HCT116 (cell line): ENCODE data around the gene MAGEH1. TPM values are rescaled to one million over a fixed set of nuclear protein-coding genes. Genes with fewer than 3 reads are reported as not detected.

ENCODE experiments used
- ATAC-seq: fragments of 200-7000 bp; cut with Tn5 transposase; 2 replicates; pipeline ENCODE4 v1.9.1; 2020; ENCODE audit warnings: mild to moderate bottlenecking, moderate library complexity
- BruUV-seq: library from RNA; stranded (reverse); fragments of 400-500 nt; replicated peaks from 2 replicates; lab custom pipeline; 2021; lab: Mats Ljungman, UMichigan
- CTCF ChIA-PET: fragments of 300-600 bp; sonication (Branson Sonifier 250); formaldehyde crosslinking; loops from one replicate; lab custom pipeline; 2021; ENCODE audit warnings: antibody characterized with exemption; lab: Charles Lee
- POLR2A ChIA-PET: fragments of 300-600, 350-600 bp; sonication (Branson Sonifier 250); formaldehyde crosslinking; loops from one replicate; lab custom pipeline; 2021; ENCODE audit warnings: antibody characterized with exemption; lab: Charles Lee
- RAD21 ChIA-PET, 2 experiments: fragments of 300-600 bp; sonication (Branson Sonifier 250); formaldehyde crosslinking; loops; one replicate each; lab custom pipeline; 2023; ENCODE audit warnings: low total read pairs in 2 of 2; ENCODE audit not compliant: uncharacterized antibody in 2 of 2, unreplicated experiment in 2 of 2, low non-redundant PET in 1 of 2; lab: Charles Lee
- DNase-seq: peaks from one replicate; pipeline ENCODE4 v3.0.0-alpha.2; 2010; ENCODE audit warnings: low read depth, low spot score
- H2AFZ ChIP-seq: fragments of 200-600 bp; shearing (Covaris generic), sonication (generic); 2 replicates; pipeline ENCODE4 v1.6.1; 2017; ENCODE audit warnings: low read depth, mixed run types, mixed read lengths, antibody characterized with exemption, low read length; ENCODE audit not compliant: poor library complexity, severe bottlenecking
- H3K27ac ChIP-seq: 2 replicates; pipeline ENCODE4 v1.5.1; 2012; ENCODE audit warnings: low read depth, low read length
- H3K27me3 ChIP-seq: fragments of 200-600 bp; sonication (generic); 2 replicates; pipeline ENCODE4 v1.6.1; 2016; ENCODE audit warnings: mixed run types, low read length, mixed read lengths; ENCODE audit not compliant: insufficient read depth
- H3K36me3 ChIP-seq, 2 experiments: fragments of 200-500 bp in 1 of 2; fragments of 200-600 bp in 1 of 2; sonication (Bioruptor generic) in 1 of 2; sonication (generic) in 1 of 2; 2 replicates each; pipeline versions ENCODE4 v1.5.1 to v1.6.1; 2014 to 2016; ENCODE audit warnings: low read length in 2 of 2, inconsistent platforms in 1 of 2, mixed read lengths in 1 of 2, mixed run types in 1 of 2; ENCODE audit not compliant: insufficient read depth in 2 of 2, control insufficient read depth in 1 of 2
- H3K4me1 ChIP-seq, 2 experiments: fragments of 200-600 bp in 1 of 2; sonication (generic) in 1 of 2; 2 replicates each; pipeline versions ENCODE4 v1.5.1 to v1.6.1; 2012 to 2017; ENCODE audit warnings: low read length in 2 of 2, inconsistent platforms in 1 of 2, mild to moderate bottlenecking in 1 of 2, mixed read lengths in 1 of 2, mixed run types in 1 of 2, moderate library complexity in 1 of 2; ENCODE audit not compliant: insufficient read depth in 2 of 2, control insufficient read depth in 1 of 2
- H3K4me2 ChIP-seq: fragments of 200-600 bp; sonication (generic); 2 replicates; pipeline ENCODE4 v1.6.1; 2017; ENCODE audit warnings: mixed run types, low read length, mixed read lengths
- H3K4me3 ChIP-seq, 2 experiments: fragments of 200-600 bp in 1 of 2; sonication (generic) in 1 of 2; replicated peaks in 1 of 2; 2 replicates each; pipeline ENCODE4 v1.5.1; 2011 to 2016; ENCODE audit warnings: low read length in 2 of 2, control low read depth in 1 of 2, low read depth in 1 of 2, mild to moderate bottlenecking in 1 of 2, mixed read lengths in 1 of 2, mixed run types in 1 of 2
- H3K79me2 ChIP-seq: fragments of 200-600 bp; sonication (generic); 2 replicates; pipeline ENCODE4 v1.6.1; 2017; ENCODE audit warnings: mild to moderate bottlenecking, mixed run types, low read length, moderate library complexity, mixed read lengths; ENCODE audit not compliant: insufficient read depth
- H3K9ac ChIP-seq: fragments of 200-600 bp; sonication (generic); 2 replicates; pipeline ENCODE4 v1.6.1; 2016; ENCODE audit warnings: low read length, mixed read lengths
- H3K9me2 ChIP-seq: fragments of 200-600 bp; sonication (generic), shearing (Covaris generic); 2 replicates; pipeline ENCODE4 v1.6.1; 2017; ENCODE audit warnings: mixed run types, mild to moderate bottlenecking, moderate library complexity; ENCODE audit not compliant: insufficient read depth
- H3K9me3 ChIP-seq, 2 experiments: fragments of 200-500 bp in 1 of 2; fragments of 200-600 bp in 1 of 2; sonication (Bioruptor generic) in 1 of 2; sonication (generic) in 1 of 2; 2 replicates each; pipeline ENCODE4 v1.6.1; 2014 to 2017; ENCODE audit warnings: low read length in 2 of 2, mixed read lengths in 2 of 2, inconsistent platforms in 1 of 2, low read depth in 1 of 2, mild to moderate bottlenecking in 1 of 2, mixed run types in 1 of 2, moderate library complexity in 1 of 2; ENCODE audit not compliant: control insufficient read depth in 1 of 2, insufficient read depth in 1 of 2
- H4K20me1 ChIP-seq: fragments of 200-600 bp; sonication (generic), shearing (Covaris generic); 2 replicates; pipeline ENCODE4 v1.6.1; 2017; ENCODE audit warnings: mixed run types, mild to moderate bottlenecking, moderate library complexity; ENCODE audit not compliant: insufficient read depth
- CBX3 ChIP-seq: IDR thresholded peaks from 2 replicates; pipeline ENCODE4 v1.6.1; 2012; ENCODE audit warnings: low read depth
- CTCF ChIP-seq, 3 experiments: fragments of 200-600 bp in 1 of 3; sonication (generic) in 1 of 3; IDR thresholded peaks in 2 of 3; conservative IDR thresholded peaks in 1 of 3; 2 replicates each; pipeline ENCODE4 v1.5.1; 2012 to 2017; ENCODE audit warnings: low read depth in 2 of 3, low read length in 2 of 3, antibody characterized with exemption in 1 of 3, borderline replicate concordance in 1 of 3, control low read depth in 1 of 3, mild to moderate bottlenecking in 1 of 3, mixed read lengths in 1 of 3, mixed run types in 1 of 3, moderate library complexity in 1 of 3; ENCODE audit not compliant: insufficient read depth in 1 of 3
- ELF1 ChIP-seq: IDR thresholded peaks from 2 replicates; pipeline ENCODE4 v1.6.1; 2012; ENCODE audit warnings: low read depth, borderline replicate concordance
- EZH2 ChIP-seq: fragments of 200-600 bp; sonication (generic); IDR thresholded peaks from 2 replicates; pipeline ENCODE4 v1.6.1; 2017; ENCODE audit warnings: antibody characterized with exemption, mixed run types
- EZH2phosphoT487 ChIP-seq: fragments of 200-600 bp; IDR thresholded peaks from 2 replicates; pipeline ENCODE4 v1.6.1; 2018; ENCODE audit warnings: antibody characterized with exemption, borderline replicate concordance
- FOSL1 ChIP-seq: IDR thresholded peaks from 2 replicates; pipeline ENCODE4 v1.6.1; 2012; ENCODE audit warnings: low read depth
- JUND ChIP-seq: IDR thresholded peaks from 2 replicates; pipeline ENCODE4 v1.6.1; 2012
- MAX ChIP-seq: IDR thresholded peaks from 2 replicates; pipeline ENCODE4 v1.6.1; 2012
- POLR2A ChIP-seq: IDR thresholded peaks from 2 replicates; pipeline ENCODE4 v1.7.0; 2011; ENCODE audit warnings: borderline replicate concordance; ENCODE audit not compliant: insufficient read depth, insufficient read length; ENCODE audit errors: extremely low read depth
- POLR2AphosphoS5 ChIP-seq: IDR thresholded peaks from 2 replicates; pipeline ENCODE4 v1.6.1; 2011; ENCODE audit warnings: mild to moderate bottlenecking, low read depth, low read length, moderate library complexity
- RAD21 ChIP-seq: IDR thresholded peaks from 2 replicates; pipeline ENCODE4 v1.6.1; 2012; ENCODE audit warnings: low read depth, mild to moderate bottlenecking
- REST ChIP-seq: IDR thresholded peaks from 2 replicates; pipeline ENCODE4 v1.6.1; 2012; ENCODE audit warnings: low read depth
- SIN3A ChIP-seq: IDR thresholded peaks from 2 replicates; pipeline ENCODE4 v1.6.1; 2012; ENCODE audit warnings: low read depth
- SP1 ChIP-seq: IDR thresholded peaks from 2 replicates; pipeline ENCODE4 v1.6.1; 2012; ENCODE audit warnings: low read depth
- SRF ChIP-seq: IDR thresholded peaks from 2 replicates; pipeline ENCODE4 v1.6.1; 2012; ENCODE audit warnings: low read depth
- YY1 ChIP-seq: IDR thresholded peaks from 2 replicates; pipeline ENCODE4 v1.6.1; 2011; ENCODE audit warnings: low read length, low read depth, moderate library complexity, mild to moderate bottlenecking; ENCODE audit not compliant: insufficient replicate concordance; ENCODE audit errors: extremely low read depth
- ZFX ChIP-seq: fragments of 450-650 bp; IDR thresholded peaks from 2 replicates; pipeline ENCODE4 v1.6.1; 2017
- ZNF274 ChIP-seq: fragments of 200-500 bp; sonication (Bioruptor generic); IDR thresholded peaks from 2 replicates; pipeline ENCODE4 v1.6.1; 2014; ENCODE audit warnings: mild to moderate bottlenecking, low read depth, low read length, inconsistent platforms
- intact Hi-C: fragments of 100-400 bp; cut with micrococcal nuclease; formaldehyde crosslinking; loops from 2 replicates; pipeline ENCODE4 v1.10.0; 2022
- total RNA-seq: library from RNA; stranded (reverse); gene quantifications from one replicate; pipeline ENCODE4 v1.2.1, GENCODE V29; 2021; ENCODE audit not compliant: unreplicated experiment
- TF ChIP-seq, protein P1 (sequence below): IDR thresholded peaks from 2 replicates; pipeline ENCODE4 v1.6.1; 2012

The MAGEH1 gene
- total RNA-seq, 1 experiment from 2014 or later: 0.20 TPM

DNA sequence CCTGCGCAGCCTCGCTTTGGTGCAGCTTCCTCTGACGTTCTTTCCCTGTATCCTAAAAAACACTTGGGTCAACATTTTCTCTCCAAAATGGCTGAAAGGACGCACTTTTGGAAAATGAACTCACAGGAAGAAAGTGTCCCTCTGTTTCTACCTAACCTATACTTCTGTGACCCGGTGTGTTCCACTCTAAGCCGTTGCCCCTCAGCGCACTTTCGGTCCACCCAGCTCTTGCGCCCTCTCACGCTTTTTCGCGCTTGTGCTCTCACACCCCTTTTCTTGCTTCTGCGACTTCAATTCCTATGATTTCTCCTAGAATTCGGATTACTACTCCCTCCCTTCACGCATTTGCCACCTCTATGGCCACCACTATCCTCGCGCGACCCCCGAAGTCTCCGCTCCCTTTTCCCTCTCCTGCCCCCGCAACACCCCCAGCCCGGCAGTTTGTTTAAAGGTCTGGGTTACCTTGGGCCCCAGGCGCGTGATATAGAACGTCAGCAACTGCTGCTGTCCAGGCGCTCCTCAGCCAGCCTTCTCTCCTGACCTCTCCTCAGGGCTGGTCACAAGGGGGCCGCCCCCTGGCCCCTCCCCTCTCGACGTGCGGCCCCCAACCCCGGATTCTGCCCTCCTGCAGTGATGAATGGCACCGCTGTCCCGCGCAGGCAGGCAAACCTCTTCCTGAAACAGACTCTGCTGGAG, 37.5 kb downstream of the MAGEH1 start, which contains the start of gene USP51:
TSS of gene USP51 (minus strand) at position 535 of the 696 bp plus-strand sequence. CDS start 909 bp downstream, outside the sequence.
- no peak for DNase-seq
- TF ChIP-seq ELF1: no peak
- no peak for TF ChIP-seq CTCF (IDR thresholded peaks at IDR 0.05 in 2 of 3, conservative IDR thresholded peaks at IDR 0.05 in 1 of 3; ENCODE audit: borderline replicate concordance in 1 of 3, insufficient read depth in 1 of 3, low read depth in 2 of 3, low read length in 2 of 3)
- TF ChIP-seq SIN3A: no peak
- TF ChIP-seq RAD21: no peak
- no peak for TF ChIP-seq SRF
- no peak for TF ChIP-seq JUND
- TF ChIP-seq POLR2A: no peak
- TF ChIP-seq YY1: no peak
- TF ChIP-seq EZH2: no peak
- TF ChIP-seq ZNF274: no peak
- TF ChIP-seq MAX: no peak
- TF ChIP-seq SP1: no peak
- TF ChIP-seq POLR2AphosphoS5: no peak
- TF ChIP-seq FOSL1: no peak
- TF ChIP-seq CBX3: no peak
- TF ChIP-seq ZFX: no peak
- TF ChIP-seq REST: no peak
- no peak for TF ChIP-seq EZH2phosphoT487
- TF ChIP-seq, protein P1, sequence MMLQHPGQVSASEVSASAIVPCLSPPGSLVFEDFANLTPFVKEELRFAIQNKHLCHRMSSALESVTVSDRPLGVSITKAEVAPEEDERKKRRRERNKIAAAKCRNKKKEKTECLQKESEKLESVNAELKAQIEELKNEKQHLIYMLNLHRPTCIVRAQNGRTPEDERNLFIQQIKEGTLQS: no peak
- Histone ChIP-seq H3K27ac (no peak within 1 kb of the TSS), H3K9me3 (no peaks in the 10 kb centered on the region), H3K27me3 (no peaks in the 10 kb centered on the region), H3K9ac (no peak within 1 kb of the TSS), H2AFZ (no peak within 1 kb of the TSS), H3K79me2 (no peaks in the 10 kb centered on the region), H3K9me2 (no peaks in the 10 kb centered on the region), H3K4me3 (no peak within 1 kb of the TSS), H3K36me3 (no peaks in the 10 kb centered on the region), H3K4me2 (no peak within 1 kb of the TSS), H3K4me1 (no peaks in the 10 kb centered on the region), H4K20me1 (no peaks in the 10 kb centered on the region)
- ChIA-PET POLR2A (no interaction called here), RAD21 (no interaction called here), CTCF (no interaction called here)
- intact Hi-C loops: no loop called here
- ATAC-seq: no peak
- BruUV-seq: no TSS peak
